Testis (tissue), 2 donors: ENCODE results near the gene CDH4.

Source experiments
- POLR2A ChIP-seq: fragments of 450-650 bp; IDR thresholded peaks from one replicate; pipeline ENCODE4 v1.6.1; 2017; ENCODE audit warnings: antibody characterized with exemption, mild to moderate bottlenecking, moderate library complexity
- TF ChIP-seq, protein P1 (sequence below), 3 experiments: fragments of 450-650 bp in 2 of 3; fragments of 200-600 bp in 1 of 3; sonication (generic) in 1 of 3; IDR thresholded peaks; one replicate each; pipeline ENCODE4 v1.5.1; 2016 to 2019; ENCODE audit warnings: antibody characterized with exemption in 3 of 3, mild to moderate bottlenecking in 2 of 3, moderate library complexity in 1 of 3

DNA sequence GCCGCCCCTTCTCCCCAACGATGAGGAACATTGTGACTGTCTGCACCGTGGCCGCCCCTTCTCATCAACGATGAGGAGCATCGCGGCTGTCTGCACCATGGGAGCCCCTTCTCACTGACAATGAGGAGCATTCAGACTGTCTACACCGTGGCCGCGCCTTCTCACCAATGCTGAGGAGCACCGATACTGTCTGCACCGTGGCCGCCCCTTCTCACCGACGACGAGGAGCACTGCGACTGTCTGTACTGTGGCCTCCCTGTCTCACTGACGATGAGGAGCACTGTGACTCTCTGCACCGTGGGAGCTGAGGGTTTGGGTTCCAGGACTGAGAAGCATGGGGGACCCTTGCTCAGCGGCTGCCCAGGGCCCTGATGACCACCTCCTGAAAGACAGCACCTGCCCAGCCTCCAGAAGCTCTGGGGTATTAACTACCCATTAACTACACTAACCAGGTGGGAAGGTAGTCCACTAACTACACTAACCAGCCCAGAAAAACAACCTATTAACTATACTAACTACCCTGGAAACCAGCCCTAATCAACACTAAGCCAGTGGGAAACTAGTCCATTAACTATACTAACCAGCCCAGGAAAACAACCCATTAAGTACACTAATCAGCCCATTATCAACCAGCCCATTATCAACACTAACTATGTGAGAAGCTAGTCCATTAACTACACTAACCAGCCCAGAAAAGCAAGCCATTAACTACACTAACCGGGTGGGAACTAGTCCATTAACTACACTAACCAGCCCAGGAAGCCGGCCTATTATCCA lies 696.7 kb downstream of the CDH4 start:
- TF ChIP-seq, protein P1, sequence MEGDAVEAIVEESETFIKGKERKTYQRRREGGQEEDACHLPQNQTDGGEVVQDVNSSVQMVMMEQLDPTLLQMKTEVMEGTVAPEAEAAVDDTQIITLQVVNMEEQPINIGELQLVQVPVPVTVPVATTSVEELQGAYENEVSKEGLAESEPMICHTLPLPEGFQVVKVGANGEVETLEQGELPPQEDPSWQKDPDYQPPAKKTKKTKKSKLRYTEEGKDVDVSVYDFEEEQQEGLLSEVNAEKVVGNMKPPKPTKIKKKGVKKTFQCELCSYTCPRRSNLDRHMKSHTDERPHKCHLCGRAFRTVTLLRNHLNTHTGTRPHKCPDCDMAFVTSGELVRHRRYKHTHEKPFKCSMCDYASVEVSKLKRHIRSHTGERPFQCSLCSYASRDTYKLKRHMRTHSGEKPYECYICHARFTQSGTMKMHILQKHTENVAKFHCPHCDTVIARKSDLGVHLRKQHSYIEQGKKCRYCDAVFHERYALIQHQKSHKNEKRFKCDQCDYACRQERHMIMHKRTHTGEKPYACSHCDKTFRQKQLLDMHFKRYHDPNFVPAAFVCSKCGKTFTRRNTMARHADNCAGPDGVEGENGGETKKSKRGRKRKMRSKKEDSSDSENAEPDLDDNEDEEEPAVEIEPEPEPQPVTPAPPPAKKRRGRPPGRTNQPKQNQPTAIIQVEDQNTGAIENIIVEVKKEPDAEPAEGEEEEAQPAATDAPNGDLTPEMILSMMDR (IDR thresholded peaks at IDR 0.05) = no peak
- TF ChIP-seq POLR2A = no peak
